ENCODE data around the gene RPL31. TPM values are rescaled to one million over a fixed set of nuclear protein-coding genes. Genes with fewer than 3 reads are reported as not detected.

Gene RPL31
- total RNA-seq, 1 donor from 2014 or later = 2,596 TPM

GRCh38 chr2:101026253-101026701, 24.2 kb downstream of the RPL31 start:
- peak overlapping the region; percentile 72 for H3K27ac Mint-ChIP-seq
- H3K9ac ChIP-seq = no peak overlapping the region
- peak overlapping the region; percentile 70 for H3K27ac ChIP-seq
- no peaks in the 10 kb centered on the region for H3K27me3 ChIP-seq
- H3F3A ChIP-seq (ENCODE audit: low read depth) = peaks cover 9% of the 10 kb centered on the region
- H3K4me1 ChIP-seq = peaks cover 17% of the 10 kb centered on the region
- H3K79me2 ChIP-seq (ENCODE audit: low read depth) = no peaks in the 10 kb centered on the region
- H3K36me3 Mint-ChIP-seq = peaks cover 24% of the 10 kb centered on the region
- H4K20me1 ChIP-seq (ENCODE audit: low read depth) = no peaks in the 10 kb centered on the region
- no peak for TF ChIP-seq EZH2 (IDR thresholded peaks at IDR 0.05)
- TF ChIP-seq EZH2phosphoT487 (IDR thresholded peaks at IDR 0.05) = no peak
- TF ChIP-seq, protein P1, sequence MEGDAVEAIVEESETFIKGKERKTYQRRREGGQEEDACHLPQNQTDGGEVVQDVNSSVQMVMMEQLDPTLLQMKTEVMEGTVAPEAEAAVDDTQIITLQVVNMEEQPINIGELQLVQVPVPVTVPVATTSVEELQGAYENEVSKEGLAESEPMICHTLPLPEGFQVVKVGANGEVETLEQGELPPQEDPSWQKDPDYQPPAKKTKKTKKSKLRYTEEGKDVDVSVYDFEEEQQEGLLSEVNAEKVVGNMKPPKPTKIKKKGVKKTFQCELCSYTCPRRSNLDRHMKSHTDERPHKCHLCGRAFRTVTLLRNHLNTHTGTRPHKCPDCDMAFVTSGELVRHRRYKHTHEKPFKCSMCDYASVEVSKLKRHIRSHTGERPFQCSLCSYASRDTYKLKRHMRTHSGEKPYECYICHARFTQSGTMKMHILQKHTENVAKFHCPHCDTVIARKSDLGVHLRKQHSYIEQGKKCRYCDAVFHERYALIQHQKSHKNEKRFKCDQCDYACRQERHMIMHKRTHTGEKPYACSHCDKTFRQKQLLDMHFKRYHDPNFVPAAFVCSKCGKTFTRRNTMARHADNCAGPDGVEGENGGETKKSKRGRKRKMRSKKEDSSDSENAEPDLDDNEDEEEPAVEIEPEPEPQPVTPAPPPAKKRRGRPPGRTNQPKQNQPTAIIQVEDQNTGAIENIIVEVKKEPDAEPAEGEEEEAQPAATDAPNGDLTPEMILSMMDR (IDR thresholded peaks at IDR 0.05) = no peak
- no peaks in the 10 kb centered on the region for H3K9me3 ChIP-seq (ENCODE audit: low read depth)
- H3K4me1 Mint-ChIP-seq = peaks cover 8% of the 10 kb centered on the region
- peaks cover 2% of the 10 kb centered on the region for H3K27me3 Mint-ChIP-seq (ENCODE audit: insufficient read depth, low read depth)
- H3K4me2 ChIP-seq = no peak overlapping the region
- peak overlapping the region; percentile 22 for H2AFZ ChIP-seq (replicated peaks)
- DNase-seq (ENCODE audit: low spot score) = peak; percentile 14
- H3K36me3 ChIP-seq = no peaks in the 10 kb centered on the region
- no peak overlapping the region for H3K4me3 Mint-ChIP-seq
- peaks cover 2% of the 10 kb centered on the region for H3K9me3 Mint-ChIP-seq
- no peak overlapping the region for H3K4me3 ChIP-seq

- H3K4me1 ChIP-seq = peaks cover 17% of the 10 kb centered on the region
- peaks cover 23% of the 10 kb centered on the region for H3K36me3 Mint-ChIP-seq
- no peak overlapping the region for H3K4me3 Mint-ChIP-seq
- no peak overlapping the region for H2AFZ ChIP-seq (replicated peaks)
- TF ChIP-seq EZH2phosphoT487 (IDR thresholded peaks at IDR 0.05) (no peak), EZH2 (IDR thresholded peaks at IDR 0.05) (no peak)
- TF ChIP-seq, protein P1 (IDR thresholded peaks at IDR 0.05) = no peak
- no peak overlapping the region for H3K9ac ChIP-seq
- H4K20me1 ChIP-seq (ENCODE audit: low read depth) = no peaks in the 10 kb centered on the region
- no peak for DNase-seq (ENCODE audit: low spot score)
- H3K9me3 ChIP-seq (ENCODE audit: low read depth) = no peaks in the 10 kb centered on the region
- no peak overlapping the region for H3K27ac Mint-ChIP-seq
- H3K27ac ChIP-seq = no peak overlapping the region
- H3K36me3 ChIP-seq = no peaks in the 10 kb centered on the region
- H3K79me2 ChIP-seq (ENCODE audit: low read depth) = no peaks in the 10 kb centered on the region
- H3K27me3 Mint-ChIP-seq (ENCODE audit: insufficient read depth, low read depth) = peaks cover under 1% of the 10 kb centered on the region
- H3K9me3 Mint-ChIP-seq = peaks cover 2% of the 10 kb centered on the region
- H3K27me3 ChIP-seq = no peaks in the 10 kb centered on the region
- H3F3A ChIP-seq (ENCODE audit: low read depth) = peaks cover 9% of the 10 kb centered on the region
- no peak overlapping the region for H3K4me2 ChIP-seq
- H3K4me1 Mint-ChIP-seq = peaks cover 8% of the 10 kb centered on the region
- no peak overlapping the region for H3K4me3 ChIP-seq
Measured at GRCh38 chr2:101026923-101027469, 24.9 kb downstream of the RPL31 start.

DNA sequence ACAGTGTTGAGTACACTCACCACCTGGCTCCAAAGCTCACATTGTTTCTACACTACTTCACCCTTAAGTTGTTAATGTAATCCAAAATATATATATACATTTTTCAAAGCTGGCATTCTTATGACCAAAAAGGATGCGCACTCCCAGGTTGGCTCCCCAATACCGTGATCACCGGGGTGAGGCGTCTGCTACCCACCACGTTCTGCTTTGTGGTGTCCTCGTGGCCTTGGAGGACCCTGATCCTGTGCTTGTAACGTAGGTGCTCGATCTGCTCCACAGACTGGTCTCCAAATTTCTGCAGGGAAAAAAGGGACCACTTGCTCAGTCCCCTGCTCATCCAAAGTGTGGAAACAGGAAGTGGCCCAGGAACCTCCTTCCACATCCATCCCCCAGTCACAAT, 25.8 kb downstream of the RPL31 start:
- H3K36me3 Mint-ChIP-seq = peaks cover 19% of the 10 kb centered on the region
- no peaks in the 10 kb centered on the region for H4K20me1 ChIP-seq (ENCODE audit: low read depth)
- no peak for DNase-seq (ENCODE audit: low spot score)

More for the DNA sequence above, 25.8 kb downstream of the RPL31 start:
- TF ChIP-seq, protein P1 (IDR thresholded peaks at IDR 0.05) = no peak
- TF ChIP-seq EZH2 (IDR thresholded peaks at IDR 0.05) (no peak), EZH2phosphoT487 (IDR thresholded peaks at IDR 0.05) (no peak)
- Histone ChIP-seq H3K36me3 (no peaks in the 10 kb centered on the region), H3K27me3 (no peaks in the 10 kb centered on the region), H3K4me3 (no peak overlapping the region), H2AFZ (replicated peaks) (no peak overlapping the region), H3K27ac (no peak overlapping the region), H3K9ac (no peak overlapping the region), H3F3A (ENCODE audit: low read depth) (peaks cover 9% of the 10 kb centered on the region), H3K79me2 (ENCODE audit: low read depth) (no peaks in the 10 kb centered on the region), H3K9me3 (ENCODE audit: low read depth) (no peaks in the 10 kb centered on the region), H3K4me2 (no peak overlapping the region), H3K4me1 (peaks cover 17% of the 10 kb centered on the region)
- peaks cover 8% of the 10 kb centered on the region for H3K4me1 Mint-ChIP-seq
- no peaks in the 10 kb centered on the region for H3K27me3 Mint-ChIP-seq (ENCODE audit: insufficient read depth, low read depth)
- peaks cover 2% of the 10 kb centered on the region for H3K9me3 Mint-ChIP-seq
- H3K4me3 Mint-ChIP-seq = no peak overlapping the region
- no peak overlapping the region for H3K27ac Mint-ChIP-seq

Measured in neural progenitor cell (in vitro differentiated cells).